H7 (cell line): ENCODE data around the gene CLEC16A. TPM values are rescaled to one million over a fixed set of nuclear protein-coding genes. Genes with fewer than 3 reads are reported as not detected.

Experiments
- DNase-seq: peaks from one replicate; pipeline ENCODE4 v3.0.0; 2012
- H3K27me3 ChIP-seq: 2 replicates; pipeline ENCODE4 v1.6.0; 2011; ENCODE audit warnings: mild to moderate bottlenecking, low read length; ENCODE audit not compliant: control insufficient read depth, insufficient read depth
- H3K36me3 ChIP-seq: replicated peaks from 2 replicates; pipeline ENCODE4 v1.5.1; 2011; ENCODE audit warnings: low read length; ENCODE audit not compliant: control insufficient read depth, insufficient read depth
- H3K4me3 ChIP-seq: 2 replicates; pipeline ENCODE4 v1.5.1; 2011; ENCODE audit warnings: low read depth, mild to moderate bottlenecking, control low read depth, low read length, moderate library complexity; ENCODE audit not compliant: insufficient read depth
- total RNA-seq: library from RNA; depleted of rRNA; stranded (reverse); fragments of >200 nt; shearing (Covaris generic); gene quantifications from 2 replicates; pipeline ENCODE4 v1.2.3, GENCODE V29; 2014

The CLEC16A gene
- total RNA-seq, 1 experiment from 2014 or later, result 12.0 TPM

- H3K4me3 ChIP-seq, result no peak overlapping the region
- H3K27me3 ChIP-seq, result no peaks in the 10 kb centered on the region
- no peak for DNase-seq
- H3K36me3 ChIP-seq, result no peaks in the 10 kb centered on the region
Observed at GRCh38 chr16:11010575-11011221, 66.3 kb downstream of the CLEC16A start.

GRCh38 chr16:11011326-11011725, 67.0 kb downstream of the CLEC16A start:
- no peak for DNase-seq
- no peaks in the 10 kb centered on the region for H3K36me3 ChIP-seq
- H3K27me3 ChIP-seq, result no peaks in the 10 kb centered on the region
- H3K4me3 ChIP-seq, result no peak overlapping the region

- H3K36me3 ChIP-seq, result no peaks in the 10 kb centered on the region
- H3K4me3 ChIP-seq, result no peak overlapping the region
- no peak for DNase-seq
- no peaks in the 10 kb centered on the region for H3K27me3 ChIP-seq
Observed at GRCh38 chr16:11012841-11013240, 68.5 kb downstream of the CLEC16A start.

- no peak for DNase-seq
- Histone ChIP-seq H3K27me3 (no peaks in the 10 kb centered on the region), H3K4me3 (no peak overlapping the region), H3K36me3 (no peaks in the 10 kb centered on the region)
Observed at GRCh38 chr16:11014136-11014535, 69.8 kb downstream of the CLEC16A start.

GRCh38 chr16:11015076-11015475, 70.7 kb downstream of the CLEC16A start:
- H3K27me3 ChIP-seq, result no peaks in the 10 kb centered on the region
- no peaks in the 10 kb centered on the region for H3K36me3 ChIP-seq
- DNase-seq, result no peak
- H3K4me3 ChIP-seq, result no peak overlapping the region

GRCh38 chr16:11015607-11016006, 71.2 kb downstream of the CLEC16A start:
- H3K36me3 ChIP-seq, result peaks cover 1% of the 10 kb centered on the region
- H3K4me3 ChIP-seq, result no peak overlapping the region
- H3K27me3 ChIP-seq, result no peaks in the 10 kb centered on the region
- no peak for DNase-seq

GRCh38 chr16:11016524-11016988, 72.2 kb downstream of the CLEC16A start:
- Histone ChIP-seq H3K4me3 (no peak overlapping the region), H3K36me3 (peaks cover 1% of the 10 kb centered on the region), H3K27me3 (no peaks in the 10 kb centered on the region)
- DNase-seq, result no peak

- peaks cover 1% of the 10 kb centered on the region for H3K36me3 ChIP-seq
- DNase-seq, result no peak
- H3K4me3 ChIP-seq, result no peak overlapping the region
- H3K27me3 ChIP-seq, result no peaks in the 10 kb centered on the region
Observed at GRCh38 chr16:11016993-11017392, 72.6 kb downstream of the CLEC16A start.

- H3K36me3 ChIP-seq, result peaks cover 1% of the 10 kb centered on the region
- H3K4me3 ChIP-seq, result no peak overlapping the region
- DNase-seq, result no peak
- no peaks in the 10 kb centered on the region for H3K27me3 ChIP-seq
Observed at GRCh38 chr16:11017499-11017898, 73.1 kb downstream of the CLEC16A start.

- H3K36me3 ChIP-seq, result peaks cover 1% of the 10 kb centered on the region
- H3K4me3 ChIP-seq, result no peak overlapping the region
- no peak for DNase-seq
- no peaks in the 10 kb centered on the region for H3K27me3 ChIP-seq
Observed at GRCh38 chr16:11020388-11020787, 76.0 kb downstream of the CLEC16A start.

GRCh38 chr16:11020792-11021551, 76.6 kb downstream of the CLEC16A start:
- Histone ChIP-seq H3K36me3 (peaks cover 1% of the 10 kb centered on the region), H3K4me3 (no peak overlapping the region), H3K27me3 (no peaks in the 10 kb centered on the region)
- no peak for DNase-seq

GRCh38 chr16:11022002-11022401, 77.6 kb downstream of the CLEC16A start:
- DNase-seq, result no peak
- Histone ChIP-seq H3K4me3 (no peak overlapping the region), H3K36me3 (peaks cover 1% of the 10 kb centered on the region), H3K27me3 (no peaks in the 10 kb centered on the region)

GRCh38 chr16:11023262-11024039, 79.1 kb downstream of the CLEC16A start:
- Histone ChIP-seq H3K36me3 (peaks cover 1% of the 10 kb centered on the region), H3K27me3 (no peaks in the 10 kb centered on the region), H3K4me3 (no peak overlapping the region)
- DNase-seq, result no peak

- Histone ChIP-seq H3K36me3 (peaks cover 1% of the 10 kb centered on the region), H3K4me3 (no peak overlapping the region), H3K27me3 (no peaks in the 10 kb centered on the region)
- DNase-seq, result no peak
Observed at GRCh38 chr16:11024333-11025053, 80.1 kb downstream of the CLEC16A start.
